HepG2 (cell line): Measurements from ENCODE around the gene BCAS3. TPM values are rescaled to one million over a fixed set of nuclear protein-coding genes. Genes with fewer than 3 reads are reported as not detected.

Experiments used
- CCDC6 ChIP-seq: sonication (generic); formaldehyde crosslinking; IDR thresholded peaks from 2 replicates; pipeline ENCODE4 v1.8.1; 2022; ENCODE audit warnings: mild to moderate bottlenecking, missing genetic modification reagents, moderate library complexity
- CHD4 ChIP-seq: fragments of 200-600 bp; sonication (generic); IDR thresholded peaks from 2 replicates; pipeline ENCODE4 v1.7.0; 2017; ENCODE audit warnings: mild to moderate bottlenecking, low read length, borderline replicate concordance
- DR1 ChIP-seq: sonication (generic); formaldehyde crosslinking; IDR thresholded peaks from 2 replicates; pipeline ENCODE4 v1.8.0; 2021; ENCODE audit warnings: mild to moderate bottlenecking, missing genetic modification reagents, inconsistent platforms
- FOXA1 ChIP-seq, 2 experiments: fragments of 450-650 bp in 1 of 2; sonication (generic) in 1 of 2; formaldehyde crosslinking in 1 of 2; IDR thresholded peaks; 2 replicates each; pipeline versions ENCODE4 v1.4.0 to v1.6.1; 2016 to 2020; ENCODE audit warnings: missing genetic modification reagents in 1 of 2
- FOXM1 ChIP-seq: sonication (generic); formaldehyde crosslinking; IDR thresholded peaks from 2 replicates; pipeline ENCODE4 v1.5.0; 2020; ENCODE audit warnings: missing genetic modification reagents
- HIVEP1 ChIP-seq: sonication (generic); formaldehyde crosslinking; IDR thresholded peaks from 2 replicates; pipeline ENCODE4 v1.4.0; 2020; ENCODE audit warnings: mild to moderate bottlenecking, missing genetic modification reagents
- IRF1 ChIP-seq: sonication (generic); formaldehyde crosslinking; IDR thresholded peaks from 2 replicates; pipeline ENCODE4 v1.4.0; 2020; ENCODE audit warnings: low read depth, mild to moderate bottlenecking, missing genetic modification reagents
- KDM1A ChIP-seq: IDR thresholded peaks from 2 replicates; pipeline ENCODE4 v1.6.1; 2016; ENCODE audit warnings: missing compliant biosample characterization
- KDM5A ChIP-seq: fragments of 200-600 bp; sonication (generic); IDR thresholded peaks from 2 replicates; pipeline ENCODE4 v1.7.0; 2018; ENCODE audit warnings: antibody characterized with exemption, mild to moderate bottlenecking, low read length, borderline replicate concordance
- MATR3 ChIP-seq: sonication (generic); formaldehyde crosslinking; IDR thresholded peaks from 2 replicates; pipeline ENCODE4 v1.4.0; 2020; ENCODE audit warnings: missing genetic modification reagents
- NCOA2 ChIP-seq: sonication (generic); formaldehyde crosslinking; IDR thresholded peaks from 2 replicates; pipeline ENCODE4 v1.8.0; 2022; ENCODE audit warnings: inconsistent platforms
- NFYC ChIP-seq: IDR thresholded peaks from 2 replicates; pipeline ENCODE4 v1.6.1; 2016; ENCODE audit warnings: missing genetic modification reagents, missing compliant biosample characterization
- RAD51 ChIP-seq: fragments of 450-650 bp; IDR thresholded peaks from 2 replicates; pipeline ENCODE4 v1.6.1; 2016; ENCODE audit warnings: borderline replicate concordance
- RFX5 ChIP-seq: IDR thresholded peaks from 2 replicates; pipeline ENCODE4 v1.6.1; 2011; ENCODE audit warnings: low read depth, low read length, improper control_type of control experiment
- SP140L ChIP-seq: sonication (generic); formaldehyde crosslinking; IDR thresholded peaks from 2 replicates; pipeline ENCODE4 v1.4.0; 2020; ENCODE audit warnings: missing genetic modification reagents, borderline replicate concordance
- TCF7 ChIP-seq: sonication (generic); IDR thresholded peaks from 2 replicates; pipeline ENCODE4 v1.6.1; 2016; ENCODE audit warnings: antibody characterized with exemption, low read depth
- TCF7L2 ChIP-seq: IDR thresholded peaks from 2 replicates; pipeline ENCODE4 v1.6.1; 2011; ENCODE audit warnings: mild to moderate bottlenecking, low read depth, low read length, moderate library complexity
- THRA ChIP-seq: sonication (generic); formaldehyde crosslinking; IDR thresholded peaks from 2 replicates; pipeline ENCODE4 v1.4.0; 2020; ENCODE audit warnings: missing genetic modification reagents, borderline replicate concordance
- ZFP82 ChIP-seq: sonication (generic); formaldehyde crosslinking; IDR thresholded peaks from 2 replicates; pipeline ENCODE4 v1.5.1; 2020; ENCODE audit warnings: mild to moderate bottlenecking, missing genetic modification reagents, borderline replicate concordance
- ZFX ChIP-seq: sonication (generic); formaldehyde crosslinking; IDR thresholded peaks from 2 replicates; pipeline ENCODE4 v1.4.0; 2020; ENCODE audit warnings: mild to moderate bottlenecking, low read depth, missing genetic modification reagents, moderate library complexity
- ZNF121 ChIP-seq: sonication (generic); formaldehyde crosslinking; IDR thresholded peaks from 2 replicates; pipeline ENCODE4 v1.5.0; 2020; ENCODE audit warnings: mild to moderate bottlenecking, missing genetic modification reagents
- ZNF251 ChIP-seq: sonication (generic); formaldehyde crosslinking; IDR thresholded peaks from 2 replicates; pipeline ENCODE4 v1.9.0; 2021; ENCODE audit warnings: mild to moderate bottlenecking, missing genetic modification reagents
- ZNF282 ChIP-seq: fragments of 450-650 bp; IDR thresholded peaks from 2 replicates; pipeline ENCODE4 v1.6.1; 2018; ENCODE audit not compliant: partially characterized antibody
- ZNF468 ChIP-seq: sonication (generic); formaldehyde crosslinking; IDR thresholded peaks from 2 replicates; pipeline ENCODE4 v1.8.0; 2022; ENCODE audit warnings: mild to moderate bottlenecking, moderate library complexity, missing genetic modification reagents
- ZNF552 ChIP-seq: sonication (generic); formaldehyde crosslinking; IDR thresholded peaks from 2 replicates; pipeline ENCODE4 v1.9.0; 2022; ENCODE audit warnings: missing genetic modification reagents, mild to moderate bottlenecking, borderline replicate concordance
- ZNF605 ChIP-seq: sonication (generic); formaldehyde crosslinking; IDR thresholded peaks from 2 replicates; pipeline ENCODE4 v1.8.0; 2022; ENCODE audit warnings: mild to moderate bottlenecking, missing genetic modification reagents
- ZNF616 ChIP-seq: sonication (generic); formaldehyde crosslinking; IDR thresholded peaks from 2 replicates; pipeline ENCODE4 v1.5.0; 2020; ENCODE audit warnings: low read depth, mild to moderate bottlenecking, missing genetic modification reagents
- ZNF878 ChIP-seq: sonication (generic); formaldehyde crosslinking; IDR thresholded peaks from 2 replicates; pipeline ENCODE4 v1.8.1; 2023; ENCODE audit warnings: mild to moderate bottlenecking, missing genetic modification reagents, moderate library complexity
- polyA plus RNA-seq, 8 experiments: library from polyadenylated mRNA; depleted of rRNA in 3 of 8; stranded (reverse) in 7 of 8; unstranded in 1 of 8; fragments of >200 nt; fragmentation: Illumina TruSeq in 4 of 8; extraction: Trizol in 4 of 8; gene quantifications; 2 replicates each; pipeline versions ENCODE4 v1.2.1 to v1.2.3, GENCODE V29; 2011 to 2016; ENCODE audit warnings: low read depth in 4 of 8, missing spikeins in 1 of 8, mixed read lengths in 1 of 8; ENCODE audit not compliant: insufficient read depth in 1 of 8
- total RNA-seq, 5 experiments: library from RNA; depleted of rRNA; stranded (reverse); fragments of >200 nt; fragmentation: Illumina TruSeq; extraction: Trizol; gene quantifications; 2 replicates each; pipeline ENCODE4 v1.2.3, GENCODE V29; 2016; ENCODE audit warnings: low read depth in 1 of 5
- TF ChIP-seq, protein P1 (sequence below): sonication (generic); formaldehyde crosslinking; IDR thresholded peaks from 2 replicates; pipeline ENCODE4 v1.5.0; 2020; ENCODE audit warnings: missing genetic modification reagents

BCAS3 gene
- total and polyA plus RNA-seq, 2 of the 13 experiments (the other 11 are each of a cell fraction or from before 2014, with no cell fraction given): 10.7 to 11.2 TPM

GRCh38 chr17:61335845-61336655 is 658.4 kb downstream of the BCAS3 start (continued):
- 0 out of 2 replicates have a peak, but pooled peaks have one; percentile 38 for TF ChIP-seq NFYC (CRISPR knock-in tag)
- TF ChIP-seq ZFX (CRISPR knock-in tag): peak; percentile 91
- TF ChIP-seq RAD51: peak; percentile 4; the same call in 1 of the 2 replicates
- peak; percentile 95 for TF ChIP-seq TCF7L2
- no peak; the same call in 1 of the 2 replicates for TF ChIP-seq ZNF616
- no peak; the same call in 1 of the 2 replicates for TF ChIP-seq ZNF121 (CRISPR knock-in tag)
- peak; percentile 87 for TF ChIP-seq KDM1A (CRISPR knock-in tag)
- no peak for TF ChIP-seq ZNF251 (CRISPR knock-in tag)
- TF ChIP-seq IRF1: no peak; the same call in 1 of the 2 replicates
- TF ChIP-seq TCF7: peak; percentile 100
- no peak for TF ChIP-seq MATR3 (CRISPR knock-in tag)
- peak; percentile 98 for TF ChIP-seq NCOA2 (CRISPR knock-in tag)
- TF ChIP-seq FOXA1 (IDR thresholded peaks at IDR 0.05): peak; percentile 98
- peak; percentile 100 for TF ChIP-seq FOXA1 (CRISPR knock-in tag; IDR thresholded peaks at IDR 0.05)
- 0 out of 2 replicates have a peak, but pooled peaks have one; percentile 31 for TF ChIP-seq ZFP82 (CRISPR knock-in tag)
- no peak for TF ChIP-seq RFX5
- peak; percentile 92; the same call in 1 of the 2 replicates for TF ChIP-seq CHD4
- TF ChIP-seq FOXM1 (CRISPR knock-in tag): no peak
- TF ChIP-seq, protein P1, sequence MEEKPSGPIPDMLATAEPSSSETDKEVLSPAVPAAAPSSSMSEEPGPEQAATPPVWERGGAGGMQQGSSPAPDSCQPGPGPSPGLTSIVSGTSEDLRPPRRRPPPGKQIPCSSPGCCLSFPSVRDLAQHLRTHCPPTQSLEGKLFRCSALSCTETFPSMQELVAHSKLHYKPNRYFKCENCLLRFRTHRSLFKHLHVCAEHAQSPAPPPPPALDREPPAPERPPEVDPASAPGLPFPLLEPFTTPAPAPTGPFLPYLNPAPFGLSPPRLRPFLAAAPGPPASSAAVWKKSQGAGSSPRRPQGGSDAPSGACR (CRISPR knock-in tag): no peak; the same call in 1 of the 2 replicates
- TF ChIP-seq SP140L (CRISPR knock-in tag): peak; percentile 56; the same call in 1 of the 2 replicates
- TF ChIP-seq THRA (CRISPR knock-in tag): peak; percentile 87
- peak; percentile 72; the same call in 1 of the 2 replicates for TF ChIP-seq ZNF878 (CRISPR knock-in tag)
- TF ChIP-seq CCDC6 (CRISPR knock-in tag): no peak
- no peak; the same call in 1 of the 2 replicates for TF ChIP-seq ZNF552 (CRISPR knock-in tag)
- no peak for TF ChIP-seq HIVEP1
- TF ChIP-seq KDM5A: no peak
- no peak; the same call in 1 of the 2 replicates for TF ChIP-seq DR1 (CRISPR knock-in tag)
- peak; percentile 55 for TF ChIP-seq ZNF605 (CRISPR knock-in tag)
- no peak for TF ChIP-seq ZNF468 (CRISPR knock-in tag)
- TF ChIP-seq ZNF282: no peak
